SK-N-SH (cell line): Measurements from ENCODE around the gene TMPRSS15. TPM values are rescaled to one million over a fixed set of nuclear protein-coding genes. Genes with fewer than 3 reads are reported as not detected.
A peak's percentile ranks its signal among the peaks of the same experiment; 100 is the strongest.
"Not testable (repeated sequence)": the region's sequence is repeated elsewhere in the genome, so short reads cannot be mapped to it uniquely, and the experiment has no call there.

Experiments
- CTCF ChIA-PET: fragments of 300-600, 350-600 bp; formaldehyde crosslinking; extraction: SDS; loops from one replicate; lab custom pipeline; 2021; lab: Yijun Ruan, JAX
- POLR2A ChIA-PET: fragments of 350-600 bp; sonication (Branson Sonifier 250); formaldehyde crosslinking; extraction: SDS; loops from one replicate; lab custom pipeline; 2020; ENCODE audit warnings: antibody characterized with exemption, inconsistent platforms; lab: Yijun Ruan, JAX
- DNase-seq: peaks from one replicate; pipeline ENCODE4 v3.0.0; 2012
- H2AFZ ChIP-seq: fragments of 200-600 bp; sonication (generic); 2 replicates; pipeline ENCODE4 v1.8.1; 2016; ENCODE audit warnings: antibody characterized with exemption, mild to moderate bottlenecking, low read depth
- H3F3A ChIP-seq: fragments of 200-600 bp; sonication (generic); replicated peaks from 2 replicates; pipeline ENCODE3; 2016; ENCODE audit warnings: antibody characterized with exemption, mild to moderate bottlenecking; ENCODE audit not compliant: insufficient read depth
- H3K27ac ChIP-seq, 2 experiments: fragments of 200-500 bp in 1 of 2; fragments of 200-600 bp in 1 of 2; sonication (Bioruptor generic) in 1 of 2; sonication (generic), shearing (Covaris generic) in 1 of 2; 2 replicates each; pipeline versions ENCODE4 v1.5.1 to v1.6.1; 2014 to 2016; ENCODE audit warnings: low read depth in 2 of 2, inconsistent platforms in 1 of 2, low read length in 1 of 2, mild to moderate bottlenecking in 1 of 2, mixed read lengths in 1 of 2
- H3K27me3 ChIP-seq: fragments of 200-600 bp; sonication (generic), shearing (Covaris generic); 2 replicates; pipeline ENCODE4 v1.6.1; 2016; ENCODE audit warnings: mixed run types; ENCODE audit not compliant: insufficient read depth
- H3K36me3 ChIP-seq, 2 experiments: fragments of 200-500 bp in 1 of 2; fragments of 200-600 bp in 1 of 2; sonication (Bioruptor generic) in 1 of 2; sonication (generic) in 1 of 2; replicated peaks in 1 of 2; 2 replicates each; pipeline versions ENCODE3 to v1.5.1; 2014 to 2016; ENCODE audit warnings: low read length in 1 of 2, mild to moderate bottlenecking in 1 of 2; ENCODE audit not compliant: insufficient read depth in 2 of 2, control insufficient read depth in 1 of 2
- H3K4me1 ChIP-seq, 2 experiments: fragments of 200-500 bp in 1 of 2; fragments of 200-600 bp in 1 of 2; sonication (Bioruptor generic) in 1 of 2; sonication (generic), shearing (Covaris generic) in 1 of 2; 2 replicates each; pipeline versions ENCODE4 v1.5.1 to v1.6.1; 2014 to 2016; ENCODE audit warnings: low read depth in 1 of 2, low read length in 1 of 2, mixed run types in 1 of 2; ENCODE audit not compliant: insufficient read depth in 2 of 2, control insufficient read depth in 1 of 2
- H3K4me2 ChIP-seq: fragments of 200-600 bp; sonication (generic), shearing (Covaris generic); 2 replicates; pipeline ENCODE4 v1.6.1; 2017; ENCODE audit warnings: mixed run types
- H3K4me3 ChIP-seq, 2 experiments: fragments of 200-500 bp in 1 of 2; fragments of 200-600 bp in 1 of 2; sonication (Bioruptor generic) in 1 of 2; sonication (generic), shearing (Covaris generic) in 1 of 2; 2 replicates each; pipeline versions ENCODE4 v1.5.1 to v1.8.1; 2014 to 2016; ENCODE audit warnings: low read depth in 2 of 2, inconsistent platforms in 1 of 2, low read length in 1 of 2, mild to moderate bottlenecking in 1 of 2, mixed read lengths in 1 of 2, moderate library complexity in 1 of 2
- H3K79me2 ChIP-seq: fragments of 200-600 bp; sonication (generic); 2 replicates; pipeline ENCODE4 v1.8.1; 2017; ENCODE audit warnings: mild to moderate bottlenecking; ENCODE audit not compliant: insufficient read depth
- H3K9ac ChIP-seq: fragments of 200-600 bp; sonication (generic); 2 replicates; pipeline ENCODE4 v1.6.1; 2017; ENCODE audit warnings: mixed run types
- H3K9me2 ChIP-seq: fragments of 200-600 bp; sonication (generic); 2 replicates; pipeline ENCODE4 v1.6.1; 2017; ENCODE audit warnings: mixed run types
- H3K9me3 ChIP-seq: fragments of 200-600 bp; sonication (generic); 2 replicates; pipeline ENCODE4 v1.6.1; 2017; ENCODE audit warnings: mixed run types, mild to moderate bottlenecking, moderate library complexity
- H4K20me1 ChIP-seq: fragments of 200-600 bp; sonication (generic); 2 replicates; pipeline ENCODE4 v1.6.1; 2017; ENCODE audit warnings: mild to moderate bottlenecking, mixed run types; ENCODE audit not compliant: insufficient read depth
- CTCF ChIP-seq: fragments of 200-600 bp; sonication (generic); IDR thresholded peaks from 2 replicates; pipeline ENCODE4 v1.6.1; 2017; ENCODE audit warnings: antibody characterized with exemption, mild to moderate bottlenecking, moderate library complexity
- EP300 ChIP-seq, 2 experiments: IDR thresholded peaks; 2 replicates each; pipeline versions ENCODE4 v1.4.0 to v1.6.1; 2012; ENCODE audit warnings: borderline replicate concordance in 1 of 2, low read depth in 1 of 2, low read length in 1 of 2
- FOXM1 ChIP-seq: IDR thresholded peaks from 2 replicates; pipeline ENCODE4 v1.4.0; 2012; ENCODE audit warnings: low read depth, mild to moderate bottlenecking
- GATA2 ChIP-seq: sonication (generic); formaldehyde crosslinking; IDR thresholded peaks from 2 replicates; pipeline ENCODE4 v1.5.0; 2020; ENCODE audit warnings: mild to moderate bottlenecking, missing genetic modification reagents
- NFIC ChIP-seq: IDR thresholded peaks from 2 replicates; pipeline ENCODE4 v1.4.0; 2012; ENCODE audit warnings: borderline replicate concordance
- RAD21 ChIP-seq: IDR thresholded peaks from 2 replicates; pipeline ENCODE4 v1.6.1; 2012; ENCODE audit warnings: mild to moderate bottlenecking, low read length
- RXRA ChIP-seq: IDR thresholded peaks from 2 replicates; pipeline ENCODE4 v1.4.0; 2012; ENCODE audit warnings: low read depth, mild to moderate bottlenecking, borderline replicate concordance
- TEAD4 ChIP-seq: IDR thresholded peaks from 2 replicates; pipeline ENCODE4 v1.4.0; 2012; ENCODE audit warnings: mild to moderate bottlenecking, borderline replicate concordance; ENCODE audit not compliant: insufficient read depth
- USF1 ChIP-seq: IDR thresholded peaks from 2 replicates; pipeline ENCODE4 v1.4.0; 2012; ENCODE audit warnings: low read depth, borderline replicate concordance
- YY1 ChIP-seq: IDR thresholded peaks from 2 replicates; pipeline ENCODE4 v1.4.0; 2012; ENCODE audit warnings: low read depth, mild to moderate bottlenecking
- ZBTB33 ChIP-seq: IDR thresholded peaks from 2 replicates; pipeline ENCODE4 v1.4.0; 2012; ENCODE audit warnings: low read depth, borderline replicate concordance
- WGBS: methylation state at CpG from one replicate; pipeline ENCODE4 v1.1.6; 2017; ENCODE audit warnings: low lambda C conversion rate; 5-methylcytosine and 5-hydroxymethylcytosine counted together
- polyA plus RNA-seq, 3 experiments: library from polyadenylated mRNA; depleted of rRNA; stranded (reverse); fragments of >200 nt; gene quantifications; 2 replicates each; pipeline ENCODE4 v1.2.3, GENCODE V29; 2012

The TMPRSS15 gene
- polyA plus RNA-seq, 1 of the 3 experiments (the other 2 are of a cell fraction), result 0.03 TPM

GRCh38 chr21:18384771-18385170 lies 18.8 kb downstream of the TMPRSS15 start:
- no peaks in the 10 kb centered on the region for H3K36me3 ChIP-seq
- no peaks in the 10 kb centered on the region for H3K4me1 ChIP-seq
- H3K27ac ChIP-seq, result no peak overlapping the region
- H3K79me2 ChIP-seq, result no peaks in the 10 kb centered on the region
- H3F3A ChIP-seq, result no peaks in the 10 kb centered on the region
- no peaks in the 10 kb centered on the region for H3K27me3 ChIP-seq
- no peak overlapping the region for H3K9ac ChIP-seq
- CTCF ChIA-PET, result interaction anchor here (0.5 to 2.6 kb wide), 16 partner anchors 9 to 1776 kb away, joined by 3 to 26 read pairs (median 3); no protein-coding TSS in a partner anchor
- WGBS, result 0% methylated on average over 1 of the region's 1 CpG
- H3K4me2 ChIP-seq, result no peak overlapping the region
- POLR2A ChIA-PET, result no interaction called here
- peak; percentile 17 for DNase-seq
- no peak overlapping the region for H2AFZ ChIP-seq
- H3K9me2 ChIP-seq, result no peaks in the 10 kb centered on the region
- TF ChIP-seq RXRA, result no peak
- no peak for TF ChIP-seq RAD21
- peak; percentile 66 for TF ChIP-seq CTCF
- no peak for TF ChIP-seq YY1
- TF ChIP-seq, all 33 proteins: peak for 1
- H4K20me1 ChIP-seq, result no peaks in the 10 kb centered on the region
- H3K9me3 ChIP-seq, result no peaks in the 10 kb centered on the region
- no peak overlapping the region for H3K4me3 ChIP-seq

- H3K4me3 ChIP-seq, H3K27ac ChIP-seq, H3K4me2 ChIP-seq, H3K36me3 ChIP-seq, H3K27me3 ChIP-seq, H3K9me2 ChIP-seq, H3K4me1 ChIP-seq, H2AFZ ChIP-seq, H3F3A ChIP-seq, H4K20me1 ChIP-seq, H3K9ac ChIP-seq, H3K79me2 ChIP-seq, POLR2A ChIA-PET, DNase-seq, H3K9me3 ChIP-seq: not testable (repeated sequence)
- 31% methylated on average over 4 of the region's 4 CpGs for WGBS
- CTCF ChIA-PET, result interaction anchor here (1.8 kb wide), 1 partner anchor 17 kb away, joined by 5 read pairs; no protein-coding TSS in a partner anchor
Observed at GRCh38 chr21:18382934-18383619, 20.5 kb downstream of the TMPRSS15 start.

GRCh38 chr21:18382141-18382540 lies 21.4 kb downstream of the TMPRSS15 start:
- TF ChIP-seq ZBTB33, result no peak
- no peak for TF ChIP-seq NFIC
- TF ChIP-seq YY1, result no peak
- TF ChIP-seq GATA2 (CRISPR knock-in tag), result no peak
- no peak for TF ChIP-seq TEAD4
- no peak for TF ChIP-seq FOXM1
- no peak for TF ChIP-seq EP300 (IDR thresholded peaks at IDR 0.05; ENCODE audit: borderline replicate concordance in 1 of 2, low read depth in 1 of 2, low read length in 1 of 2)
- no peak for TF ChIP-seq USF1
- H4K20me1 ChIP-seq, result no peaks in the 10 kb centered on the region
- no peak overlapping the region for H3K4me2 ChIP-seq
- ChIA-PET POLR2A (no interaction called here), CTCF (no interaction called here)
- DNase-seq, result no peak
- no peak overlapping the region for H2AFZ ChIP-seq
- H3K4me1 ChIP-seq, result no peaks in the 10 kb centered on the region
- H3K9me3 ChIP-seq, result no peaks in the 10 kb centered on the region
- H3F3A ChIP-seq, result no peaks in the 10 kb centered on the region
- 0% methylated on average over 1 of the region's 1 CpG for WGBS
- H3K36me3 ChIP-seq, result no peaks in the 10 kb centered on the region
- H3K9me2 ChIP-seq, result no peaks in the 10 kb centered on the region
- H3K79me2 ChIP-seq, result no peaks in the 10 kb centered on the region
- no peak overlapping the region for H3K27ac ChIP-seq
- H3K9ac ChIP-seq, result no peak overlapping the region
- no peaks in the 10 kb centered on the region for H3K27me3 ChIP-seq
- H3K4me3 ChIP-seq, result no peak overlapping the region
